ENCODE results near the gene CHST15. TPM values are rescaled to one million over a fixed set of nuclear protein-coding genes. Genes with fewer than 3 reads are reported as not detected.

CHST15 gene
- total RNA-seq, 1 experiment from 2014 or later = 26.7 TPM

DNA sequence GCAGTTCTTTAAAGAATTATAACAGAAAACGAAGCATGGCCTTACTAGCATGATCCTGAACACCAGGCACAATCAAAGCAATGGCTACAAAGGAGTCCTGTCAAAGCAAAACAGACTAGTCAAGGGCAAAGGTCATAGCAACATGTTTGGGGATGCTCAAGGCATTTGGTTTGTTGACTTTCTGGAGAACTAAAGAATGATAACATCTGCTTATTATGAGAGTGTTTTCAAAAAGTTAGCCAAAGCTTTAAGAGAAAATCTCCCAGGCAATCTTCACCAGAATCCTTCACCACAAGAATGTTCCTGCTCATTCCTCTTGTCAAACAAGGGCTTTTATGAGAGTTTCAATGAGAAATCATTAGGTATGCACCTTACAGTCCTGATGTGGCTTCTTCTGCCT is 106.7 kb downstream of the CHST15 start:
- CTCF ChIA-PET = no interaction called here
- Mint-ChIP-seq H3K4me3 (ENCODE audit: unreplicated experiment) (no peak overlapping the region), H3K9me3 (ENCODE audit: unreplicated experiment) (peaks cover 10% of the 10 kb centered on the region), H3K4me1 (ENCODE audit: low read depth, unreplicated experiment) (no peaks in the 10 kb centered on the region), H3K36me3 (ENCODE audit: insufficient read depth, unreplicated experiment) (peaks cover 10% of the 10 kb centered on the region), H3K27ac (ENCODE audit: unreplicated experiment) (no peak overlapping the region), H3K27me3 (ENCODE audit: insufficient read depth, unreplicated experiment) (peaks cover 11% of the 10 kb centered on the region)
- Histone ChIP-seq H3K27me3 (replicated peaks; ENCODE audit: control insufficient read depth, insufficient read depth, low read length) (no peaks in the 10 kb centered on the region), H3K9me3 (no peaks in the 10 kb centered on the region; the same call in 1 of the 2 replicates), H3K4me3 (ENCODE audit: low read depth, low read length) (no peak overlapping the region), H3K36me3 (ENCODE audit: control insufficient read depth, insufficient read depth, low read length) (no peaks in the 10 kb centered on the region), H3K4me1 (no peaks in the 10 kb centered on the region)
- intact Hi-C loops (cut with micrococcal nuclease; ENCODE audit: unreplicated experiment) = no loop called here
- TF ChIP-seq, protein P1, sequence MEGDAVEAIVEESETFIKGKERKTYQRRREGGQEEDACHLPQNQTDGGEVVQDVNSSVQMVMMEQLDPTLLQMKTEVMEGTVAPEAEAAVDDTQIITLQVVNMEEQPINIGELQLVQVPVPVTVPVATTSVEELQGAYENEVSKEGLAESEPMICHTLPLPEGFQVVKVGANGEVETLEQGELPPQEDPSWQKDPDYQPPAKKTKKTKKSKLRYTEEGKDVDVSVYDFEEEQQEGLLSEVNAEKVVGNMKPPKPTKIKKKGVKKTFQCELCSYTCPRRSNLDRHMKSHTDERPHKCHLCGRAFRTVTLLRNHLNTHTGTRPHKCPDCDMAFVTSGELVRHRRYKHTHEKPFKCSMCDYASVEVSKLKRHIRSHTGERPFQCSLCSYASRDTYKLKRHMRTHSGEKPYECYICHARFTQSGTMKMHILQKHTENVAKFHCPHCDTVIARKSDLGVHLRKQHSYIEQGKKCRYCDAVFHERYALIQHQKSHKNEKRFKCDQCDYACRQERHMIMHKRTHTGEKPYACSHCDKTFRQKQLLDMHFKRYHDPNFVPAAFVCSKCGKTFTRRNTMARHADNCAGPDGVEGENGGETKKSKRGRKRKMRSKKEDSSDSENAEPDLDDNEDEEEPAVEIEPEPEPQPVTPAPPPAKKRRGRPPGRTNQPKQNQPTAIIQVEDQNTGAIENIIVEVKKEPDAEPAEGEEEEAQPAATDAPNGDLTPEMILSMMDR (IDR thresholded peaks at IDR 0.05; ENCODE audit: insufficient read depth in 1 of 2, low read depth in 1 of 2, low read length in 1 of 2, severe bottlenecking in 1 of 2, unreplicated experiment in 1 of 2) = no peak
- no TSS peak for BruUV-seq (replicated peaks)
- POLR2A ChIA-PET = no interaction called here
- no peak for DNase-seq

DNA sequence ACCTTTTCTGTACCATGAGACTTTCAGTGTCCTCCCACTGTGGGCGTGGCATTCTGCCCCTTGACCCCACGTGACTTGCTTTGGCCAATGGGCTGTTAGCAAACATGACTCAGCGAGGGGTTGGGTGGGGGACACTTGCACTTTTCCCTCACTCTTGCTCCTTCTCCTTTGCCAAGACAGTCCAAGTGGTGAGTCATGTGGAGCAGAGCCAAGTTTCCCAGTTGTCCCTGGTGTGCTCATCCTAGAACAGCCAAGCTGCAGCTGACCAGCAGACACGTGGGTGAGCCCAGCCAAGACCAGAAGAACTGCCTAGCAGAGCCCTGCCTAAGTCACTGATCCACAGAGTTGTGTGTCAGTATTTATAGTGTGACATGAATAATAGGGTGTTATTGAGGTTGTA is 119.0 kb downstream of the CHST15 start:
- Mint-ChIP-seq H3K4me3 (ENCODE audit: unreplicated experiment) (no peak overlapping the region), H3K27me3 (ENCODE audit: insufficient read depth, unreplicated experiment) (peaks cover 9% of the 10 kb centered on the region), H3K4me1 (ENCODE audit: low read depth, unreplicated experiment) (peaks cover 8% of the 10 kb centered on the region), H3K9me3 (ENCODE audit: unreplicated experiment) (peaks cover 36% of the 10 kb centered on the region), H3K27ac (ENCODE audit: unreplicated experiment) (no peak overlapping the region), H3K36me3 (ENCODE audit: insufficient read depth, unreplicated experiment) (no peaks in the 10 kb centered on the region)
- Histone ChIP-seq H3K27me3 (replicated peaks; ENCODE audit: control insufficient read depth, insufficient read depth, low read length) (no peaks in the 10 kb centered on the region), H3K36me3 (ENCODE audit: control insufficient read depth, insufficient read depth, low read length) (no peaks in the 10 kb centered on the region), H3K9me3 (no peaks in the 10 kb centered on the region), H3K4me3 (ENCODE audit: low read depth, low read length) (no peak overlapping the region), H3K4me1 (no peaks in the 10 kb centered on the region)
- ChIA-PET CTCF (no interaction called here), POLR2A (no interaction called here)
- no TSS peak for BruUV-seq (replicated peaks)
- DNase-seq = no peak
- intact Hi-C loops (cut with micrococcal nuclease; ENCODE audit: unreplicated experiment) = no loop called here
- TF ChIP-seq, protein P1 (IDR thresholded peaks at IDR 0.05; ENCODE audit: insufficient read depth in 1 of 2, low read depth in 1 of 2, low read length in 1 of 2, severe bottlenecking in 1 of 2, unreplicated experiment in 1 of 2) = no peak

DNA sequence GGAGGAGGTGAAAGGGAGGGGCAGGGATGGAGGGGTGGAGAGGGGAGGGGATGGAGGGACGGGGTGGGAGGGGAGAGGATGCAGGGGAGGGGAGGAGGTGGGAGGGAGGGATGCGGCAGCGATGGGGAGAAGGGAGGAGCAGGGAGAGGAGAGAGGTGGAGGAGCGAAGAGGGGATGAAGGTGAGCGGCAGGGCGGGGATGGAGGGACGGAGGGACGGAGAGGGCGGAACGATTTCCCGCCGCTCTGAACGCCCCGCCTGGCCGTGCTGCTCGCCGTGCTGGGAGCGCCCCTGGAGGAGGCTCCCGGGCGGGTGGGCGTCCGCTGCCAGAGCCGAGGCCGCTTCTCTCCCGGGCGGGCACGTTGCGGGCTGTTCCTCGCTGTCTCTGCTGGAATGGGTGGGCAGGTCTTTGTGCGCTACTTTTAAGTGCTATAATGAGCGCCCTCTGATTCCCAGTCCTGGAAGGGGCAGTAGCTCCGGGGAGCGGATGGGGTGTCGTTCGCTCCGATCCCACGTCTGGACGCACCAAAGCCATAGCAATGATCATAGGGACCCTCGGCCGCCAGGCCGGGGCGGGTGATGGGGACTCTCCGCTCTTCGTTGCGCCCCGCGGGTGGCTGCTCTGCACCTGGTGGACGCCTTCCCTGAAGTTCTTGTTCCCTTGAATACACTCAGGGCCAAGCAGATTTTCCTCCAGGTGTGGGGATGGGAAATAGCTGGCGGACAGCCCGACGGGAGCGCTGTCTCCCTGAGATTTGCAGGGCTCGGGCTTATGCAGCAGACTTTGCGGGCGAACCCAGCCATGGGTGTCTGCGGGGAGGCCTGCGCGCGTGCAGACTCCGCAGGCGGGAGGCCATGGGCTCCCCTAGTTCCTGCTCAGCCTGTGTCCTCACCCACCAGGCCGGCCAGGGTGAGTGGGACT is 120.7 kb downstream of the CHST15 start:
- CTCF ChIA-PET = no interaction called here
- no TSS peak for BruUV-seq (replicated peaks)
- TF ChIP-seq, protein P1 (IDR thresholded peaks at IDR 0.05; ENCODE audit: insufficient read depth in 1 of 2, low read depth in 1 of 2, low read length in 1 of 2, severe bottlenecking in 1 of 2, unreplicated experiment in 1 of 2) = no peak
- intact Hi-C loops (cut with micrococcal nuclease; ENCODE audit: unreplicated experiment) = no loop called here
- no peaks in the 10 kb centered on the region for H3K27me3 ChIP-seq (replicated peaks; ENCODE audit: control insufficient read depth, insufficient read depth, low read length)
- H3K9me3 ChIP-seq = no peaks in the 10 kb centered on the region
- no peaks in the 10 kb centered on the region for H3K36me3 ChIP-seq (ENCODE audit: control insufficient read depth, insufficient read depth, low read length)
- H3K27me3 Mint-ChIP-seq (ENCODE audit: insufficient read depth, unreplicated experiment) = peaks cover 9% of the 10 kb centered on the region
- POLR2A ChIA-PET = no interaction called here
- no peaks in the 10 kb centered on the region for H3K4me1 ChIP-seq
- H3K36me3 Mint-ChIP-seq (ENCODE audit: insufficient read depth, unreplicated experiment) = no peaks in the 10 kb centered on the region
- H3K4me1 Mint-ChIP-seq (ENCODE audit: low read depth, unreplicated experiment) = peaks cover 8% of the 10 kb centered on the region
- H3K4me3 Mint-ChIP-seq (ENCODE audit: unreplicated experiment) = no peak overlapping the region
- H3K4me3 ChIP-seq (ENCODE audit: low read depth, low read length) = no peak overlapping the region
- peaks cover 28% of the 10 kb centered on the region for H3K9me3 Mint-ChIP-seq (ENCODE audit: unreplicated experiment)
- no peak for DNase-seq
- H3K27ac Mint-ChIP-seq (ENCODE audit: unreplicated experiment) = no peak overlapping the region

Data from Caco-2 (cell line).